Upper lobe of right lung (tissue), 1 donor: ENCODE data around the gene HEBP1. TPM values are rescaled to one million over a fixed set of nuclear protein-coding genes. Genes with fewer than 3 reads are reported as not detected.
A peak's percentile ranks its signal among the peaks of the same experiment; 100 is the strongest.

Experiments used
- ATAC-seq: fragments of 200-7000 bp; cut with Tn5 transposase; one replicate; pipeline ENCODE4 v1.9.1; 2020; ENCODE audit warnings: mild to moderate bottlenecking, moderate library complexity
- DNase-seq: peaks from one replicate; pipeline ENCODE4 v3.0.0-alpha.2; 2020
- H3K27ac ChIP-seq: fragments of 200-600 bp; one replicate; pipeline ENCODE4 v1.8.0; 2022
- H3K27me3 ChIP-seq: fragments of 200-600 bp; one replicate; pipeline ENCODE4 v1.8.0; 2022; ENCODE audit warnings: mild to moderate bottlenecking
- H3K36me3 ChIP-seq: fragments of 200-600 bp; one replicate; pipeline ENCODE4 v1.8.0; 2022
- H3K4me1 ChIP-seq: fragments of 200-600 bp; one replicate; pipeline ENCODE4 v1.8.0; 2022
- H3K4me3 ChIP-seq: fragments of 200-600 bp; one replicate; pipeline ENCODE4 v1.8.0; 2022; ENCODE audit warnings: mild to moderate bottlenecking
- H3K9me3 ChIP-seq: fragments of 200-600 bp; one replicate; pipeline ENCODE4 v1.8.0; 2022
- CTCF ChIP-seq: fragments of 200-600 bp; IDR thresholded peaks from one replicate; pipeline ENCODE4 v1.8.0; 2022; ENCODE audit warnings: antibody characterized with exemption
- intact Hi-C: fragments of 100-400 bp; cut with DNase I; formaldehyde crosslinking; loops from one replicate; pipeline ENCODE4 v1.11.0; 2022
- total RNA-seq: library from RNA; stranded (reverse); fragmentation: NEBNext Ultra II Directional; extraction: Animal tissue kit (Norgen Biotek cat#: 25700); gene quantifications from one replicate; pipeline ENCODE4 v1.2.1, GENCODE V29; 2021
- donor health status: DM: no; HTN: yes; CAD: no; lungs with severe emphysema.

Gene HEBP1
- total RNA-seq, 1 donor from 2014 or later = 86.2 TPM

GRCh38 chr12:13044002-13044905 is 44.2 kb upstream of the HEBP1 start, which contains the start of gene FAM234B:
Gene FAM234B, plus strand, starts transcription at chr12:13044381. Its CDS starts 23 bp downstream, at chr12:13044404.
- intact Hi-C loops = no loop called here
- Histone ChIP-seq H3K27ac (peak within 1 kb of the TSS; percentile 72), H3K4me3 (peak within 1 kb of the TSS; percentile 100), H3K27me3 (no peaks in the 10 kb centered on the region), H3K4me1 (peaks cover 5% of the 10 kb centered on the region), H3K9me3 (no peaks in the 10 kb centered on the region), H3K36me3 (no peaks in the 10 kb centered on the region)
- peak; percentile 91 for DNase-seq
- peak; percentile 95 for ATAC-seq
- peak; percentile 16 for TF ChIP-seq CTCF

- TF ChIP-seq CTCF = no peak
- no peaks in the 10 kb centered on the region for H3K27me3 ChIP-seq
- no peak for DNase-seq
- no peak overlapping the region for H3K27ac ChIP-seq
- ATAC-seq = no peak
- H3K36me3 ChIP-seq = no peaks in the 10 kb centered on the region
- intact Hi-C loops = no loop called here
- no peaks in the 10 kb centered on the region for H3K9me3 ChIP-seq
- H3K4me1 ChIP-seq = peaks cover 5% of the 10 kb centered on the region
- no peak overlapping the region for H3K4me3 ChIP-seq
Measured at GRCh38 chr12:13042666-13043230, 42.7 kb upstream of the HEBP1 start.

GRCh38 chr12:13041224-13041623 is 41.2 kb upstream of the HEBP1 start:
- no peaks in the 10 kb centered on the region for H3K36me3 ChIP-seq
- DNase-seq (no peak), ATAC-seq (peak; percentile 59)
- no peak for TF ChIP-seq CTCF
- no peaks in the 10 kb centered on the region for H3K27me3 ChIP-seq
- H3K4me3 ChIP-seq = no peak overlapping the region
- no peaks in the 10 kb centered on the region for H3K9me3 ChIP-seq
- intact Hi-C loops = no loop called here
- H3K4me1 ChIP-seq = peaks cover 5% of the 10 kb centered on the region
- no peak overlapping the region for H3K27ac ChIP-seq

- no peak for TF ChIP-seq CTCF
- Histone ChIP-seq H3K27me3 (no peaks in the 10 kb centered on the region), H3K36me3 (no peaks in the 10 kb centered on the region), H3K9me3 (no peaks in the 10 kb centered on the region), H3K4me3 (no peak overlapping the region), H3K4me1 (peaks cover 5% of the 10 kb centered on the region), H3K27ac (no peak overlapping the region)
- DNase-seq (no peak), ATAC-seq (no peak)
- intact Hi-C loops = no loop called here
Measured at GRCh38 chr12:13039328-13039956, 39.4 kb upstream of the HEBP1 start.

GRCh38 chr12:13038491-13039161 is 38.6 kb upstream of the HEBP1 start:
- intact Hi-C loops = no loop called here
- Histone ChIP-seq H3K4me1 (peaks cover under 1% of the 10 kb centered on the region), H3K27ac (no peak overlapping the region), H3K27me3 (no peaks in the 10 kb centered on the region), H3K9me3 (no peaks in the 10 kb centered on the region), H3K4me3 (no peak overlapping the region), H3K36me3 (no peaks in the 10 kb centered on the region)
- no peak for TF ChIP-seq CTCF
- ATAC-seq (no peak), DNase-seq (no peak)
